Measurements from ENCODE around the gene LRRC1.

Gene LRRC1

DNA sequence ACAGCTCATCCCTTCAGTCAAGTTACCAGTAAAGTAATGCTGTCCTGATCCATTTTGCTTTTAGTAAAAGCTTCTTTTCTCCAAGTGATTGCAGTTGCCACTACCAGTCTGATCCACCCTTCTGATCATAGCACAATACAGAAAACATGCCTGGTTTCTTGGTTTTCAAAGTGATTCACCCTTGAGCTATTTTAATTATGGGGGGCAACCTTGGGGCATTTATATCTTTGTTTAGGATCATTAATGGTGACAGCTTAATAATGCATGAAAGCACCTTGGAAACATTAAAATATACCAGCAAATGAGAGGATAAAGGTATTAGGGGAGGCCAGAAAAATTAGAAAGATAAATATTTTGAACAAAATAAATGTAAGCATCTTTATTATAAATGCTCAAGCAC is 38.4 kb downstream of the LRRC1 start:
- in situ Hi-C loops (cut with HindIII; ENCODE audit: low sequenced_read_pairs), result no loop called here
- no peak overlapping the region for H3K4me3 ChIP-seq (ENCODE audit: low read depth, low read length)
- DNase-seq (ENCODE audit: low read depth, low spot score), result no peak
- TF ChIP-seq, protein P1, sequence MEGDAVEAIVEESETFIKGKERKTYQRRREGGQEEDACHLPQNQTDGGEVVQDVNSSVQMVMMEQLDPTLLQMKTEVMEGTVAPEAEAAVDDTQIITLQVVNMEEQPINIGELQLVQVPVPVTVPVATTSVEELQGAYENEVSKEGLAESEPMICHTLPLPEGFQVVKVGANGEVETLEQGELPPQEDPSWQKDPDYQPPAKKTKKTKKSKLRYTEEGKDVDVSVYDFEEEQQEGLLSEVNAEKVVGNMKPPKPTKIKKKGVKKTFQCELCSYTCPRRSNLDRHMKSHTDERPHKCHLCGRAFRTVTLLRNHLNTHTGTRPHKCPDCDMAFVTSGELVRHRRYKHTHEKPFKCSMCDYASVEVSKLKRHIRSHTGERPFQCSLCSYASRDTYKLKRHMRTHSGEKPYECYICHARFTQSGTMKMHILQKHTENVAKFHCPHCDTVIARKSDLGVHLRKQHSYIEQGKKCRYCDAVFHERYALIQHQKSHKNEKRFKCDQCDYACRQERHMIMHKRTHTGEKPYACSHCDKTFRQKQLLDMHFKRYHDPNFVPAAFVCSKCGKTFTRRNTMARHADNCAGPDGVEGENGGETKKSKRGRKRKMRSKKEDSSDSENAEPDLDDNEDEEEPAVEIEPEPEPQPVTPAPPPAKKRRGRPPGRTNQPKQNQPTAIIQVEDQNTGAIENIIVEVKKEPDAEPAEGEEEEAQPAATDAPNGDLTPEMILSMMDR (IDR thresholded peaks at IDR 0.05; ENCODE audit: low read depth, low read length), result no peak

DNA sequence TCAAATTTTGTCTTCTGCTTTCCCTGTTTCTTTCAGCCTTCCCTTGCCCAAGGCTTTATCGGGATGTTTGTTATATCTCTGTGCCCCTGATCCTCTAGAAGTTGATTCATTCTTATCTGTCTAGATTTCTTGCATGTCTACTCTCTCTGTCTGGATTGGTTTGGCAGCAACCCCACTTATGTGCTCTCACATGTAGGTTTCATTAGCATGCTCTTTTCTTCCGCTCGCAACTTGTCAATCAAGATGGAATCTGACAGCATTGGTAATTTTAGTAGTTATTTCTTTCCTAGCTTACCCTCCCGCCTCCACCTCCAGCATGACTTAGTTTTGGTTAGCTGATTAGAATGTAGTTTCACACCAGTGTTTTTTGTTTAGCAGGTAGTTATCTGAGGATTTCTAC is 39.3 kb downstream of the LRRC1 start:
- TF ChIP-seq, protein P1 (IDR thresholded peaks at IDR 0.05; ENCODE audit: low read depth, low read length), result no peak

DNA sequence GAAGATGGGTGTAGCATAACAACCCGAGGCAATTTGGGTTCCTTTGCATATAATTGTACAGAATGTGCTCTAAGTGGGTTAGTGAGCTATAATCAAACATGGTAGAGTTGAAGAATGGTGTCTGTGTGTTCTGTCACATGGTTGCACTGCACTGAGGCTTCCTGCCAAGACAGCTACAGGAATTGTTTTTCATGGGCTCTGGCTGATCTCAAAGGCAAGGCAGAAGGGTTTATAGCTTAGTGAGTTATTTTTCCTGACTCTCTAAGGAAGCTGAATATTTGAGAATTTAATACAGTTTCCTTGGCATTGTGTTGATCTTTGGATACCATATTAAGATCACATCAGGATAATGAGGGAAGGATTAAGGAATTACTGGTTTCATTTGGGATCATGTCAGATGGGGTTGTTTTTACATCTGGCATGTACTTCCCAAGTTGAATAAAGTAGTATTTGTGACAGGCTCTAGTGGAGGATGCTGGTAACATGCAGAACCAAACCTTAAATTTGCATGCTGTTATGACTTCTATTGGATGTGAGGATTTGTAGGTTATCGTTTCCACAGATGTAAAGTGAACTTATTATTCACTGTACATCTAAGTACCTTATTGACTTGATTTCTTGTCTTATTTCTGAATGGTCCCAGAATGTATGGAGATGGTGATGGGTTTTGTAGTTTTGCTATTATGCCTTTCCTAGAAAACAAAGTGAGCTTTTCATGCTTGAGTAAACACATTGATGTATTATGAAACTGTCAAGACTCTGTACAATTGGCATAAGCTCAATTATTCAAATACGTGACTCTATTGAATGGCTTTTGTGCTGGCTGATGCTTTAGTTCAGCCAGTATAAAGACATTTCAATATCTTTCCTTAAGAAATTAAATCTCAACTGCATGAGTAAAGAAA is 43.3 kb downstream of the LRRC1 start:
- no peak overlapping the region for H3K4me3 ChIP-seq (ENCODE audit: low read depth, low read length)
- TF ChIP-seq, protein P1 (IDR thresholded peaks at IDR 0.05; ENCODE audit: low read depth, low read length), result no peak
- in situ Hi-C loops (cut with HindIII; ENCODE audit: low sequenced_read_pairs), result no loop called here
- DNase-seq (ENCODE audit: low read depth, low spot score), result peak; percentile 34

More for the DNA sequence above, 39.3 kb downstream of the LRRC1 start:
- no peak overlapping the region for H3K4me3 ChIP-seq (ENCODE audit: low read depth, low read length)
- DNase-seq (ENCODE audit: low read depth, low spot score), result no peak
- in situ Hi-C loops (cut with HindIII; ENCODE audit: low sequenced_read_pairs), result no loop called here

DNA sequence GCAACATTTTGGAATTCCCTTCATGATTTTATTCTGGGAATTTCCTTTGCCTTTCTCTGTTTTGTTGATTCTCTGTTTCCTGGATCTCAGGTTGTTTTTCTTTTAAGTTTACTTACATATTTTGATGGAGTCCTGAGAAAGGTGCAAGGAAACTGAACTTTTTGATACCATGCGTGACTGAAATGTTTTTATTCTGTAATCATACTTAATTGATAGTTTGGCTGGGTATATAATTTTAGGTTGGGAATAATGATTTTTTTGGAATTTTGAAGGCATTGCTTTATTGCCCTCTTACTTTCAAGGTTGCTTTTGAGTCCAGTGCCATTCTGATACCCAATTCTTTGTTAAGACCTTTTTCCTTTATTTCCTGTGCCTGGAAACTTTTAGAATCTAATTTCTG is 45.2 kb downstream of the LRRC1 start:
- no peak for DNase-seq (ENCODE audit: low read depth, low spot score)
- no peak overlapping the region for H3K4me3 ChIP-seq (ENCODE audit: low read depth, low read length)
- in situ Hi-C loops (cut with HindIII; ENCODE audit: low sequenced_read_pairs), result no loop called here
- TF ChIP-seq, protein P1 (IDR thresholded peaks at IDR 0.05; ENCODE audit: low read depth, low read length), result no peak

DNA sequence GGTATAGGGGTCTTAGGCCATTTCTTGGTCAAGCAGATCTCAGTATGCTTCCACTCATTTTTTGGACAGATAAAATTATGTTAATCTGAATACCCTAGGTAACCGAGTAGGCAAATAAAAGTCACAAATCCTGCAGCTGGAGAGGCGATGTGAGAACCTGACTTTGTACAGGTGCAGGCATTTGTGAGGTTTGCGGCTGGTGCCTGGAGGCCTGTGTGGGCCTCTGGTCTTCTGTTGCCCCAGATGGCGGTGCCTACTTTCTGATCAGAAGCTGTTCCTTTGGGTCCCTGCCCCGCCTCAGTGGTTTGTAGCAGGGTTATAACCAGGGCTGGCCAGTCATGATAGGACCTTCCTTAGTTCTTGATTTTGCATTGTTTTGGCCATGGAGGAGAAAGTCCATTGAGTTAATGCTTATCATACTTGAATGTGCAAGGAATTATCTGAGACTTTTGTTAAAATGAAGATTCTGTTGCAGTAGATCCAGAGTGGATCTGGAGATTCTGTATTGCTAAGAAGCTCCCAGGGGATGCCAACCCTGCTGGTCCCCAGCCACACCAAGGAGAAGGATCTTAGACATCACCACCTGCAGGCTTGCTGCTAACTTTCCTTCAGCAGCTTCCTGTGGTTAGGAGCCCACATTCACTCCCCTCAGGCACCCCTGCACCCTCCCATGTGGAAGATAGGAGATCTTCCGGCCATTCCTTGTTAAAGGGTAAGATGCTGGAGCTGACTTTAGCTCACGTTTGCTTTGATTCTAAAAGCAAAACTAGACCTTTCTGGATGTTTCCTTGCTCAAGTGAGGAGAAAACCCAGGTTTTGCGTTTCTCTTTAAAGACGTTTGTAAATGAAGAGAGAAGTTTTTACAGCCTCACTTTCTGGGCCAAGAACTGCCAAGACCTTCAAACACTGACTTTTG is 50.7 kb downstream of the LRRC1 start:
- no peak for DNase-seq (ENCODE audit: low read depth, low spot score)
- TF ChIP-seq, protein P1 (IDR thresholded peaks at IDR 0.05; ENCODE audit: low read depth, low read length), result no peak
- in situ Hi-C loops (cut with HindIII; ENCODE audit: low sequenced_read_pairs), result no loop called here
- H3K4me3 ChIP-seq (ENCODE audit: low read depth, low read length), result no peak overlapping the region

DNA sequence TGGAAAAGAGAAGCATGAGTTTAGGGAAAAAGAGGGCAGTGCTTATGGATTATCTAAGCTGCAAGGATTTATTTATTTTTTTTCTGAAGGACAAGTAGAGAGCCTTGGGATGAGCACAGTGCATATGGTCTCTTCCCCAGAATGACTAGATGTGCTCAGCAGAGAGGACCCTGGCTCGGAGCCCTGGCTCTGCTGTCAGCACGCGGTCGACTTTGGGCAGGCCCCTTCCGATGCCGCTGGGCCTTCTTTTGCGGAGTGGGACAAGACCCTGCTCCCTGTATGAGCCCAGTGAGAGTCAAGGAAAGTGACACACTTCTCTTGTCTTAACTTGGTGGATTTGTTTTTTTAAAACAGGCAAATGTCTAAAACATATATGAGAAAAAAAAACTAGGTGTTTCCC is 51.4 kb downstream of the LRRC1 start:
- in situ Hi-C loops (cut with HindIII; ENCODE audit: low sequenced_read_pairs), result no loop called here
- no peak for DNase-seq (ENCODE audit: low read depth, low spot score)
- H3K4me3 ChIP-seq (ENCODE audit: low read depth, low read length), result no peak overlapping the region
- TF ChIP-seq, protein P1 (IDR thresholded peaks at IDR 0.05; ENCODE audit: low read depth, low read length), result no peak

All from astrocyte of the spinal cord (primary cell).